ENCODE results near the gene RBM12.

The RBM12 gene

GRCh38 chr20:35600176-35600992 is 64.3 kb downstream of the RBM12 start:
- TF ChIP-seq ZFX (IDR thresholded peaks at IDR 0.05) (no peak), CTCF (conservative IDR thresholded peaks at IDR 0.05) (no peak)
- H3K27ac ChIP-seq, result no peak overlapping the region; the same call in 1 of the 2 replicates

GRCh38 chr20:35599776-35600120 is 65.0 kb downstream of the RBM12 start:
- no peak overlapping the region for H3K27ac ChIP-seq
- TF ChIP-seq CTCF (conservative IDR thresholded peaks at IDR 0.05) (no peak), ZFX (IDR thresholded peaks at IDR 0.05) (no peak)

Data from C4-2B (cell line).